GM12872 (cell line): ENCODE results near the gene EIF4G1.

ENCODE experiments used
- CTCF ChIP-seq: IDR thresholded peaks from 3 replicates; pipeline ENCODE4 v1.5.1; 2011; ENCODE audit warnings: low read depth, mild to moderate bottlenecking, low read length, moderate library complexity; ENCODE audit not compliant: insufficient read depth

The EIF4G1 gene

GRCh38 chr3:184328516-184328915 is 14.1 kb downstream of the EIF4G1 start:
- no peak for TF ChIP-seq CTCF

- TF ChIP-seq CTCF: no peak
Measured at GRCh38 chr3:184332370-184333090, 18.1 kb downstream of the EIF4G1 start.

- no peak for TF ChIP-seq CTCF
Measured at GRCh38 chr3:184333190-184333589, 18.8 kb downstream of the EIF4G1 start.

GRCh38 chr3:184333700-184334099 is 19.3 kb downstream of the EIF4G1 start:
- no peak for TF ChIP-seq CTCF

GRCh38 chr3:184334470-184335158 is 20.2 kb downstream of the EIF4G1 start:
- no peak for TF ChIP-seq CTCF

GRCh38 chr3:184335291-184335660 is 20.9 kb downstream of the EIF4G1 start:
- TF ChIP-seq CTCF: no peak

GRCh38 chr3:184335661-184336546 is 21.5 kb downstream of the EIF4G1 start:
- TF ChIP-seq CTCF: no peak
